Measurements from ENCODE around the gene ATP6V1G2. TPM values are rescaled to one million over a fixed set of nuclear protein-coding genes. Genes with fewer than 3 reads are reported as not detected.

ATP6V1G2 gene
- total RNA-seq, 2 experiments from 2014 or later = 3.8 to 14.1 TPM

GRCh38 chr6:31535538-31536324 is 10.7 kb downstream of the ATP6V1G2 start:
- DNase-seq (ENCODE audit: low spot score) = no peak
- no TSS peak for BruUV-seq (replicated peaks)
- intact Hi-C loops (cut with micrococcal nuclease; ENCODE audit: unreplicated experiment) = no loop called here
- no peaks in the 10 kb centered on the region for H3K9me3 ChIP-seq (ENCODE audit: low read length)
- TF ChIP-seq EZH2phosphoT487 (IDR thresholded peaks at IDR 0.05; ENCODE audit: borderline replicate concordance, low read depth, low read length) (no peak), CTCF (conservative IDR thresholded peaks at IDR 0.05; ENCODE audit: low read length) (no peak)
- no peaks in the 10 kb centered on the region for H3K9me2 ChIP-seq (ENCODE audit: insufficient read depth, low read length)
- no peak overlapping the region for H3K4me3 ChIP-seq (ENCODE audit: low read depth, low read length, poor library complexity, severe bottlenecking)
- peaks cover 22% of the 10 kb centered on the region for H3K4me1 ChIP-seq (ENCODE audit: insufficient read depth, low read length, poor library complexity, severe bottlenecking)
- H4K20me1 ChIP-seq (ENCODE audit: insufficient read depth, low read length) = peaks cover 47% of the 10 kb centered on the region
- H3K36me3 ChIP-seq (ENCODE audit: insufficient read depth, low read length) = peaks cover 99% of the 10 kb centered on the region
- H3K27ac ChIP-seq (ENCODE audit: low read depth, low read length, poor library complexity, severe bottlenecking) = no peak overlapping the region
- no peak overlapping the region for H2AFZ ChIP-seq (ENCODE audit: low read length)
- CTCF ChIA-PET (ENCODE audit: unreplicated experiment) = no interaction called here
- peaks cover 65% of the 10 kb centered on the region for H3K79me2 ChIP-seq (ENCODE audit: insufficient read depth, low read depth, low read length)
- POLR2A ChIA-PET = no interaction called here
- H3K4me2 ChIP-seq (ENCODE audit: low read length) = no peak overlapping the region

GRCh38 chr6:31534521-31535040 is 11.8 kb downstream of the ATP6V1G2 start:
- no peaks in the 10 kb centered on the region for H3K9me2 ChIP-seq (ENCODE audit: insufficient read depth, low read length)
- no peak overlapping the region for H3K4me2 ChIP-seq (ENCODE audit: low read length)
- peaks cover 15% of the 10 kb centered on the region for H3K4me1 ChIP-seq (ENCODE audit: insufficient read depth, low read length, poor library complexity, severe bottlenecking)
- TF ChIP-seq EZH2phosphoT487 (IDR thresholded peaks at IDR 0.05; ENCODE audit: borderline replicate concordance, low read depth, low read length) = no peak
- TF ChIP-seq CTCF (conservative IDR thresholded peaks at IDR 0.05; ENCODE audit: low read length) = no peak
- H3K27ac ChIP-seq (ENCODE audit: low read depth, low read length, poor library complexity, severe bottlenecking) = no peak overlapping the region
- H3K79me2 ChIP-seq (ENCODE audit: insufficient read depth, low read depth, low read length) = peaks cover 54% of the 10 kb centered on the region
- CTCF ChIA-PET (ENCODE audit: unreplicated experiment) = no interaction called here
- H3K9me3 ChIP-seq (ENCODE audit: low read length) = no peaks in the 10 kb centered on the region
- peaks cover 99% of the 10 kb centered on the region for H3K36me3 ChIP-seq (ENCODE audit: insufficient read depth, low read length)
- no peak overlapping the region for H2AFZ ChIP-seq (ENCODE audit: low read length)
- no peak for DNase-seq (ENCODE audit: low spot score)
- intact Hi-C loops (cut with micrococcal nuclease; ENCODE audit: unreplicated experiment) = no loop called here
- H3K4me3 ChIP-seq (ENCODE audit: low read depth, low read length, poor library complexity, severe bottlenecking) = no peak overlapping the region
- no TSS peak for BruUV-seq (replicated peaks)
- POLR2A ChIA-PET = interaction anchor here (0.6 kb wide), 1 partner anchor 14 kb away, joined by 5 read pairs; no protein-coding TSS in a partner anchor
- H4K20me1 ChIP-seq (ENCODE audit: insufficient read depth, low read length) = peaks cover 36% of the 10 kb centered on the region

- no peak overlapping the region for H3K4me3 ChIP-seq (ENCODE audit: low read depth, low read length, poor library complexity, severe bottlenecking)
- TSS peak; percentile 48 for BruUV-seq (replicated peaks)
- no peak overlapping the region for H2AFZ ChIP-seq (ENCODE audit: low read length)
- no peak overlapping the region for H3K27ac ChIP-seq (ENCODE audit: low read depth, low read length, poor library complexity, severe bottlenecking)
- ChIA-PET CTCF (ENCODE audit: unreplicated experiment) (no interaction called here), POLR2A (interaction anchor here (0.6 kb wide), 1 partner anchor 13 kb away, joined by 5 read pairs; no protein-coding TSS in a partner anchor)
- peaks cover 48% of the 10 kb centered on the region for H3K79me2 ChIP-seq (ENCODE audit: insufficient read depth, low read depth, low read length)
- H3K4me1 ChIP-seq (ENCODE audit: insufficient read depth, low read length, poor library complexity, severe bottlenecking) = peaks cover 9% of the 10 kb centered on the region
- no peak overlapping the region for H3K4me2 ChIP-seq (ENCODE audit: low read length)
- peaks cover 30% of the 10 kb centered on the region for H4K20me1 ChIP-seq (ENCODE audit: insufficient read depth, low read length)
- intact Hi-C loops (cut with micrococcal nuclease; ENCODE audit: unreplicated experiment) = no loop called here
- H3K9me2 ChIP-seq (ENCODE audit: insufficient read depth, low read length) = no peaks in the 10 kb centered on the region
- H3K36me3 ChIP-seq (ENCODE audit: insufficient read depth, low read length) = peaks cover 99% of the 10 kb centered on the region
- no peaks in the 10 kb centered on the region for H3K9me3 ChIP-seq (ENCODE audit: low read length)
- TF ChIP-seq CTCF (conservative IDR thresholded peaks at IDR 0.05; ENCODE audit: low read length) (no peak), EZH2phosphoT487 (IDR thresholded peaks at IDR 0.05; ENCODE audit: borderline replicate concordance, low read depth, low read length) (no peak)
- no peak for DNase-seq (ENCODE audit: low spot score)
These were observed 12.4 kb downstream of the ATP6V1G2 start for GRCh38 chr6:31534011-31534410.

Data from OCI-LY7 (cell line).